NCI-H2107 (cell line): ENCODE data around the gene RTN4RL2.

Source experiments
- DNase-seq: peaks from one replicate; lab custom pipeline; 2025; lab: John Stamatoyannopoulos, UW

RTN4RL2 gene

GRCh38 chr11:57481915-57482781, 21.8 kb downstream of the RTN4RL2 start:
- no peak for DNase-seq

GRCh38 chr11:57482782-57483561, 22.6 kb downstream of the RTN4RL2 start:
- no peak for DNase-seq

GRCh38 chr11:57483562-57483918, 23.2 kb downstream of the RTN4RL2 start:
- DNase-seq: no peak

GRCh38 chr11:57484141-57484710, 23.9 kb downstream of the RTN4RL2 start:
- no peak for DNase-seq

GRCh38 chr11:57485217-57485990, 25.1 kb downstream of the RTN4RL2 start:
- DNase-seq: no peak

GRCh38 chr11:57487021-57487778, 26.9 kb downstream of the RTN4RL2 start:
- DNase-seq: no peak

GRCh38 chr11:57487920-57488659, 27.8 kb downstream of the RTN4RL2 start:
- no peak for DNase-seq

GRCh38 chr11:57490456-57491248, 30.3 kb downstream of the RTN4RL2 start:
- no peak for DNase-seq

GRCh38 chr11:57491371-57492061, 31.2 kb downstream of the RTN4RL2 start:
- DNase-seq: no peak

- DNase-seq: no peak
These were observed 33.5 kb downstream of the RTN4RL2 start for GRCh38 chr11:57493507-57494503.

GRCh38 chr11:57496109-57496820, 35.9 kb downstream of the RTN4RL2 start:
- DNase-seq: no peak

GRCh38 chr11:57497303-57498247, 37.2 kb downstream of the RTN4RL2 start:
- DNase-seq: no peak

GRCh38 chr11:57498540-57498939, 38.2 kb downstream of the RTN4RL2 start:
- DNase-seq: no peak

- no peak for DNase-seq
These were observed 39.2 kb downstream of the RTN4RL2 start for GRCh38 chr11:57499413-57499982.

GRCh38 chr11:57499983-57500461, 39.7 kb downstream of the RTN4RL2 start:
- DNase-seq: no peak

- no peak for DNase-seq
These were observed 40.2 kb downstream of the RTN4RL2 start for GRCh38 chr11:57500515-57500914.
